ENCODE measurements around the gene CCSER1. TPM values are rescaled to one million over a fixed set of nuclear protein-coding genes. Genes with fewer than 3 reads are reported as not detected.

The CCSER1 gene
- total and polyA plus RNA-seq, 2 donors (not counting 1 experiment from before 2014, with no cell fraction given), result under 0.01 TPM; not detected in 1

- Histone ChIP-seq H3K9ac (ENCODE audit: insufficient read depth, low read length) (no peak overlapping the region), H3K79me2 (ENCODE audit: control insufficient read depth, insufficient read depth, low read length) (no peaks in the 10 kb centered on the region), H3K4me3 (replicated peaks in 1 of 4; ENCODE audit: control extremely low read depth in 1 of 4, insufficient read depth in 1 of 4, low read depth in 3 of 4, low read length in 4 of 4) (no peak overlapping the region), H3K9me3 (ENCODE audit: control insufficient read depth, insufficient read depth, low read depth, low read length) (no peaks in the 10 kb centered on the region), H3K4me1 (ENCODE audit: control insufficient read depth, extremely low read depth, insufficient read depth, low read length) (no peaks in the 10 kb centered on the region), H3K27ac (ENCODE audit: insufficient read depth, low read length) (no peak overlapping the region), H3K36me3 (ENCODE audit: control insufficient read depth, insufficient read depth, low read length) (no peaks in the 10 kb centered on the region), H3K4me2 (ENCODE audit: extremely low read depth, insufficient read depth, low read length) (no peak overlapping the region), H2AFZ (ENCODE audit: low read length) (no peak overlapping the region), H4K20me1 (ENCODE audit: control insufficient read depth, extremely low read depth, insufficient read depth, low read length) (no peaks in the 10 kb centered on the region), H3K27me3 (ENCODE audit: control insufficient read depth, insufficient read depth, low read length) (no peaks in the 10 kb centered on the region)
- no peak for DNase-seq (ENCODE audit: low read depth in 2 of 2)
- TF ChIP-seq CTCF (conservative IDR thresholded peaks at IDR 0.05 in 1 of 2, IDR thresholded peaks at IDR 0.05 in 1 of 2; ENCODE audit: low read depth in 1 of 2, low read length in 2 of 2), result no peak
- no peak for TF ChIP-seq EZH2 (IDR thresholded peaks at IDR 0.05; ENCODE audit: low read length, missing control alignments)
Observed at GRCh38 chr4:91434631-91435030, 1307.4 kb downstream of the CCSER1 start.

GRCh38 chr4:91436556-91436955 is 1309.4 kb downstream of the CCSER1 start:
- TF ChIP-seq CTCF (conservative IDR thresholded peaks at IDR 0.05 in 1 of 2, IDR thresholded peaks at IDR 0.05 in 1 of 2; ENCODE audit: low read depth in 1 of 2, low read length in 2 of 2) (no peak), EZH2 (IDR thresholded peaks at IDR 0.05; ENCODE audit: low read length, missing control alignments) (no peak)
- no peak overlapping the region for H3K4me2 ChIP-seq (ENCODE audit: extremely low read depth, insufficient read depth, low read length)
- H4K20me1 ChIP-seq (ENCODE audit: control insufficient read depth, extremely low read depth, insufficient read depth, low read length), result no peaks in the 10 kb centered on the region
- H3K9me3 ChIP-seq (ENCODE audit: control insufficient read depth, insufficient read depth, low read depth, low read length), result no peaks in the 10 kb centered on the region
- no peak for DNase-seq (ENCODE audit: low read depth in 2 of 2)
- H3K27me3 ChIP-seq (ENCODE audit: control insufficient read depth, insufficient read depth, low read length), result no peaks in the 10 kb centered on the region
- no peaks in the 10 kb centered on the region for H3K4me1 ChIP-seq (ENCODE audit: control insufficient read depth, extremely low read depth, insufficient read depth, low read length)
- H3K79me2 ChIP-seq (ENCODE audit: control insufficient read depth, insufficient read depth, low read length), result no peaks in the 10 kb centered on the region
- no peak overlapping the region for H3K4me3 ChIP-seq (replicated peaks in 1 of 4; ENCODE audit: control extremely low read depth in 1 of 4, insufficient read depth in 1 of 4, low read depth in 3 of 4, low read length in 4 of 4)
- H3K36me3 ChIP-seq (ENCODE audit: control insufficient read depth, insufficient read depth, low read length), result no peaks in the 10 kb centered on the region
- no peak overlapping the region for H2AFZ ChIP-seq (ENCODE audit: low read length)
- no peak overlapping the region for H3K9ac ChIP-seq (ENCODE audit: insufficient read depth, low read length)
- no peak overlapping the region for H3K27ac ChIP-seq (ENCODE audit: insufficient read depth, low read length)

GRCh38 chr4:91447168-91447567 is 1320.0 kb downstream of the CCSER1 start:
- Histone ChIP-seq H3K4me2 (ENCODE audit: extremely low read depth, insufficient read depth, low read length) (no peak overlapping the region), H3K9me3 (ENCODE audit: control insufficient read depth, insufficient read depth, low read depth, low read length) (no peaks in the 10 kb centered on the region), H3K79me2 (ENCODE audit: control insufficient read depth, insufficient read depth, low read length) (no peaks in the 10 kb centered on the region), H3K4me1 (ENCODE audit: control insufficient read depth, extremely low read depth, insufficient read depth, low read length) (no peaks in the 10 kb centered on the region), H2AFZ (ENCODE audit: low read length) (no peak overlapping the region), H3K9ac (ENCODE audit: insufficient read depth, low read length) (no peak overlapping the region), H3K36me3 (ENCODE audit: control insufficient read depth, insufficient read depth, low read length) (no peaks in the 10 kb centered on the region), H3K27ac (ENCODE audit: insufficient read depth, low read length) (no peak overlapping the region), H3K4me3 (replicated peaks in 1 of 4; ENCODE audit: control extremely low read depth in 1 of 4, insufficient read depth in 1 of 4, low read depth in 3 of 4, low read length in 4 of 4) (no peak overlapping the region), H4K20me1 (ENCODE audit: control insufficient read depth, extremely low read depth, insufficient read depth, low read length) (no peaks in the 10 kb centered on the region), H3K27me3 (ENCODE audit: control insufficient read depth, insufficient read depth, low read length) (no peaks in the 10 kb centered on the region)
- DNase-seq (ENCODE audit: low read depth in 2 of 2), result no peak
- TF ChIP-seq EZH2 (IDR thresholded peaks at IDR 0.05; ENCODE audit: low read length, missing control alignments), result no peak
- TF ChIP-seq CTCF (conservative IDR thresholded peaks at IDR 0.05 in 1 of 2, IDR thresholded peaks at IDR 0.05 in 1 of 2; ENCODE audit: low read depth in 1 of 2, low read length in 2 of 2), result no peak

All from fibroblast of lung (primary cell).